SJCRH30 (cell line): Measurements from ENCODE around the gene VEGFC. TPM values are rescaled to one million over a fixed set of nuclear protein-coding genes. Genes with fewer than 3 reads are reported as not detected.
A peak's percentile ranks its signal among the peaks of the same experiment; 100 is the strongest.

Source experiments
- DNase-seq, 2 experiments: peaks; one replicate each; pipeline ENCODE4 v3.0.0-alpha.2; 2015 to 2020
- H3K27ac ChIP-seq: fragments of 250-450 bp; sonication (Bioruptor Pico); 2 replicates; pipeline ENCODE4 v1.5.1; 2020; ENCODE audit warnings: mild to moderate bottlenecking, moderate library complexity
- H3K27me3 ChIP-seq: fragments of 250-450 bp; sonication (Bioruptor Pico); 2 replicates; pipeline ENCODE4 v1.5.1; 2020; ENCODE audit warnings: mild to moderate bottlenecking, moderate library complexity
- H3K36me3 ChIP-seq: fragments of 250-450 bp; sonication (Bioruptor Pico); 2 replicates; pipeline ENCODE4 v1.5.1; 2020; ENCODE audit warnings: mild to moderate bottlenecking, moderate library complexity
- H3K4me1 ChIP-seq: fragments of 250-450 bp; sonication (Bioruptor Pico); 2 replicates; pipeline ENCODE4 v1.5.1; 2020; ENCODE audit warnings: mild to moderate bottlenecking, moderate library complexity
- H3K4me3 ChIP-seq: fragments of 250-450 bp; sonication (Bioruptor Pico); 2 replicates; pipeline ENCODE4 v1.5.1; 2020; ENCODE audit warnings: mild to moderate bottlenecking, moderate library complexity
- H3K9me3 ChIP-seq: fragments of 250-450 bp; sonication (Bioruptor Pico); replicated peaks from 2 replicates; pipeline ENCODE4 v1.5.1; 2020; ENCODE audit warnings: mild to moderate bottlenecking, moderate library complexity
- total RNA-seq: library from RNA; depleted of rRNA; stranded (reverse); fragments of >200 nt; shearing (Covaris generic); gene quantifications from 2 replicates; pipeline ENCODE4 v1.2.3, GENCODE V29; 2014

The VEGFC gene
- total RNA-seq, 1 experiment from 2014 or later, result 5.6 TPM

DNA sequence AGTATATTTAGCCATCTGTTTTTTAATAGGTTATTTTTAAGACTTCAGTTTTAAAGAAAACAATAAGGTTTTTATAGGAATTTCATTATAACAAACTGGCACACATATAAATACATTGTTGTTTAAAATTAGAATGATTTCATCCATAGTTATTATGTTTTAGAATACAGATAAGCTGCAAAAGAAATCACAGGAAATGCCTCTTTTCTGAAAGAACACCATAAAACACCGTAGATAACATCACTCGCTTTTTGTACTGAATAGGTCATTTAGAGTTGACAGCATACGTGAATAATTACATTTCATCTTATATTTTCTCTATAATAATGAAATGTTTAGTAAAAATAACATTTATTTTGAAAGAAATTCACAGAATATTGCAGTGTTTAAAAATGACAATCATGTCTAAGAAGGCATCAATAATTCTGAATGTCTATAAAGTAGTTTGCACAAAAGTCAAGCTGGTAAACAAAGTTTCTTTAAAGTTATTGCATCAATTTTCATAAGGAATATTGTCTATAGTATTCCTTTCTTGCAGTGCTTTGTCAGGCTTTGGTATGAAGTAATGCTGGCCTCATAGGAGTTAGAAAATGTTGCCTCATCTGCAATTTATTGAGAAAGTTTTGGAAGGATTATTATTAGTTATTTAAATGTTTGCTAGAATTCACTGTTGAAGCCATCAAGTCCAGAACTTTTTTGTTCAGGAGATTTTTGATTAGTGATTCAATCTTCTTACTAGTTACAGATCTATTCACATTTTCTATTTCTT lies 17.9 kb upstream of the VEGFC start:
- DNase-seq, result no peak
- no peaks in the 10 kb centered on the region for H3K9me3 ChIP-seq
- H3K27me3 ChIP-seq, result no peaks in the 10 kb centered on the region
- H3K27ac ChIP-seq, result no peak overlapping the region
- no peaks in the 10 kb centered on the region for H3K4me1 ChIP-seq
- no peak overlapping the region for H3K4me3 ChIP-seq
- no peaks in the 10 kb centered on the region for H3K36me3 ChIP-seq

- Histone ChIP-seq H3K4me1 (no peaks in the 10 kb centered on the region), H3K4me3 (no peak overlapping the region), H3K9me3 (no peaks in the 10 kb centered on the region), H3K27ac (no peak overlapping the region), H3K36me3 (no peaks in the 10 kb centered on the region), H3K27me3 (no peaks in the 10 kb centered on the region)
- no peak for DNase-seq
These were observed 14.2 kb upstream of the VEGFC start for GRCh38 chr4:176806778-176807375.

GRCh38 chr4:176805155-176805554 lies 12.4 kb upstream of the VEGFC start:
- DNase-seq, result no peak
- no peak overlapping the region for H3K27ac ChIP-seq
- H3K36me3 ChIP-seq, result no peaks in the 10 kb centered on the region
- no peaks in the 10 kb centered on the region for H3K4me1 ChIP-seq
- H3K4me3 ChIP-seq, result no peak overlapping the region
- H3K9me3 ChIP-seq, result no peaks in the 10 kb centered on the region
- no peaks in the 10 kb centered on the region for H3K27me3 ChIP-seq

DNA sequence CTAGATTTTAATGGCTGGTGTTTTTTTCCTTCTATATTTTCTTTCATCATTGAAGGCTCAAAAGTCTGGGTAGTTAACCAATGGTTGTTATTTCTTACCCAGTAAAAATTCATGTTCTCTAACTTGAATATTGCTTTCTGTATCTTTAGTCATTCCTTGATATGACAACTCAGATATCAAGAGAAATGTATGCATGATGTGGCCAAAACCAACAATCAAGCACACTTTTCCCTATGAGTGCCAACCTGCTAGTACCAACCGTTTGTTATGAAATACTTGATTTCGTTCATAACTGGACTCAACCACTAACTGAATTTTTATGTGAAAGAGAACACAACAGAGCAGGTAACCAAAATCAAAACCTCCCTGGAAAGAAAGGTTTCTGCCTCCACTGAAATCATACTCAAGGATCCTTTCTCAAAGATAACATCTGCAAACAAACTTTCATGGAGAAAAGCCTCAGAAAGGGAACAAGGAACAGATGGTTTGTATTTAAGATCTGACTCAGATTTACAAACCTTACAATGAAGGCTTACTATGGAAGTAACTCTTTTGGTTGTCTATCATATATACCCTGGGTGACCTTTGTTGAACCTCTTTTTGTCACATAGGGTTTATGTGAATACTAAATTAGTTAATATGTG lies 8.3 kb upstream of the VEGFC start:
- Histone ChIP-seq H3K9me3 (no peaks in the 10 kb centered on the region), H3K27ac (no peak overlapping the region), H3K4me1 (no peaks in the 10 kb centered on the region), H3K4me3 (no peak overlapping the region), H3K36me3 (no peaks in the 10 kb centered on the region), H3K27me3 (no peaks in the 10 kb centered on the region)
- no peak for DNase-seq

GRCh38 chr4:176799653-176800052 lies 6.9 kb upstream of the VEGFC start:
- H3K4me1 ChIP-seq, result no peaks in the 10 kb centered on the region
- H3K9me3 ChIP-seq, result no peaks in the 10 kb centered on the region
- no peaks in the 10 kb centered on the region for H3K27me3 ChIP-seq
- DNase-seq, result no peak
- no peak overlapping the region for H3K4me3 ChIP-seq
- H3K36me3 ChIP-seq, result no peaks in the 10 kb centered on the region
- no peak overlapping the region for H3K27ac ChIP-seq

GRCh38 chr4:176798540-176798939 lies 5.8 kb upstream of the VEGFC start:
- no peak overlapping the region for H3K4me3 ChIP-seq
- no peaks in the 10 kb centered on the region for H3K36me3 ChIP-seq
- H3K9me3 ChIP-seq, result no peaks in the 10 kb centered on the region
- DNase-seq, result no peak
- H3K4me1 ChIP-seq, result no peaks in the 10 kb centered on the region
- H3K27ac ChIP-seq, result no peak overlapping the region
- no peaks in the 10 kb centered on the region for H3K27me3 ChIP-seq

- Histone ChIP-seq H3K4me1 (no peaks in the 10 kb centered on the region), H3K4me3 (no peak overlapping the region), H3K9me3 (no peaks in the 10 kb centered on the region), H3K36me3 (no peaks in the 10 kb centered on the region), H3K27me3 (no peaks in the 10 kb centered on the region), H3K27ac (no peak overlapping the region)
- no peak for DNase-seq
These were observed 2.7 kb upstream of the VEGFC start for GRCh38 chr4:176795441-176795840.

DNA sequence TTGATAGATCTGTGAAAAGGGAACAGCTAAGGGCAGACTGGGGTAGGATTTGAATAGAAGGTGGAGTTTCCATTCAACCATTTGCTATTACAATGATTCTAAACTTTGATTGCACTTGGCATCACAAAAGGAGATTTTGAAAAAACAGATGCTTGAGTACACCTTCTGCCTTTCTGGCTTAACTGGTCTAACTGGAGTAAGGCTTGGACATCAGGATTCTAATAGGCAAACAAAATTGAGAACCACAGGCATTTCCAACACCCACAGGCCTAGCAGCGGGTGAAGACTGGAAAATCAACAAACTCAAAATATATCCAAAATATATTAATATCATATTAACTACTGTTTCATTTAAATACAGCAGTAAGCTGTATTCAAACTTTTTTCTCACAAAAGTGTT lies 1.9 kb upstream of the VEGFC start:
- DNase-seq, result no peak
- Histone ChIP-seq H3K4me3 (no peak overlapping the region), H3K36me3 (no peaks in the 10 kb centered on the region), H3K9me3 (no peaks in the 10 kb centered on the region), H3K27ac (no peak overlapping the region), H3K27me3 (no peaks in the 10 kb centered on the region), H3K4me1 (no peaks in the 10 kb centered on the region)

GRCh38 chr4:176794151-176794550 lies 1.4 kb upstream of the VEGFC start:
- Histone ChIP-seq H3K36me3 (no peaks in the 10 kb centered on the region), H3K4me3 (no peak overlapping the region), H3K4me1 (no peaks in the 10 kb centered on the region), H3K9me3 (no peaks in the 10 kb centered on the region), H3K27ac (no peak overlapping the region), H3K27me3 (no peaks in the 10 kb centered on the region)
- DNase-seq, result no peak

GRCh38 chr4:176793060-176793605 lies 411 bp upstream of the VEGFC start:
- Histone ChIP-seq H3K27ac (no peak overlapping the region), H3K4me3 (peak overlapping the region; percentile 79), H3K36me3 (no peaks in the 10 kb centered on the region), H3K27me3 (no peaks in the 10 kb centered on the region), H3K4me1 (no peaks in the 10 kb centered on the region), H3K9me3 (no peaks in the 10 kb centered on the region)
- DNase-seq, result no peak

GRCh38 chr4:176791591-176792325 lies 964 bp downstream of the VEGFC start:
- H3K27ac ChIP-seq, result peak overlapping the region; percentile 68
- H3K27me3 ChIP-seq, result no peaks in the 10 kb centered on the region
- no peaks in the 10 kb centered on the region for H3K4me1 ChIP-seq
- no peaks in the 10 kb centered on the region for H3K9me3 ChIP-seq
- H3K4me3 ChIP-seq, result peak overlapping the region; percentile 79
- DNase-seq, result peak; percentile 22 to 49
- no peaks in the 10 kb centered on the region for H3K36me3 ChIP-seq

DNA sequence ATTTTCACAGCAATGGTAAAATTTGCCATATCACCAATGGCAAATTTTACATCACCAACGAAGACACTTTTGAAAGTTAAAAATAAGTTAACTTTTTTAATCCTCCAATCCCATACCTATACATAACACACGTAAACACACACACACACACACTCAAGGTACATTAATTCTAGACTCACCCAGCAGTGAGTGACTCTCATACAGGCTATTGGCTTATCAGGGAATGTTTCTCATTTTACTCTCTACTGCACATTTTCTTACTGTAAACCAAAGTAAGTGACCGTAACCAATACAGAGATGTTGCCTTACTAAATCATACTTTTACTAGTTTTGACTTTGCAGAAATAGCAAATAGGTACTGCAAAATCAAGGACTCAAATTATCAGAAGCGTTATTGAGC lies 2.3 kb downstream of the VEGFC start:
- H3K9me3 ChIP-seq, result no peaks in the 10 kb centered on the region
- no peaks in the 10 kb centered on the region for H3K4me1 ChIP-seq
- H3K27me3 ChIP-seq, result no peaks in the 10 kb centered on the region
- H3K36me3 ChIP-seq, result no peaks in the 10 kb centered on the region
- H3K27ac ChIP-seq, result no peak overlapping the region
- H3K4me3 ChIP-seq, result peak overlapping the region; percentile 79
- DNase-seq, result no peak

- DNase-seq, result peak; percentile 13 to 61
- Histone ChIP-seq H3K36me3 (no peaks in the 10 kb centered on the region), H3K4me3 (no peak overlapping the region), H3K9me3 (no peaks in the 10 kb centered on the region), H3K27me3 (no peaks in the 10 kb centered on the region), H3K4me1 (no peaks in the 10 kb centered on the region), H3K27ac (no peak overlapping the region)
These were observed 2.8 kb downstream of the VEGFC start for GRCh38 chr4:176789955-176790354.

DNA sequence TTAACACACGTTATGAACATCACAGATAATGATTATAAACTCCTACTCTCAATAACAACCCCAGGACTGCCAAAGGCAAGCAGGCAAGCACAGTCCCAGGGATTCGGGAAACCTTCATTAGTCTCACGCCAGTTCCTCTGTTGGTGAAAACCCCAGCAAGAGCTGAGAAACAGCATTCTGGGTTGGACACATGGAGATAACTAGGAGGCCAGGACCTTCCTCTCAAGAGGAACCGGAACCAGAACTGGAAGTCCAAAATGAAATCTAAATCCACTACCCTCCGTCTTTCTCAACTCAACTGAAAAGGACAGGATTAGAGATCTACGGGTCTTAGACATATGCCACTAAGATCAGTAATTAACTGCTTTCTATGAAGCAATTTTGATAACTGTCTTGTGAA lies 3.8 kb downstream of the VEGFC start:
- no peak for DNase-seq
- Histone ChIP-seq H3K36me3 (no peaks in the 10 kb centered on the region), H3K27me3 (no peaks in the 10 kb centered on the region), H3K27ac (no peak overlapping the region), H3K4me3 (no peak overlapping the region), H3K9me3 (no peaks in the 10 kb centered on the region), H3K4me1 (no peaks in the 10 kb centered on the region)

DNA sequence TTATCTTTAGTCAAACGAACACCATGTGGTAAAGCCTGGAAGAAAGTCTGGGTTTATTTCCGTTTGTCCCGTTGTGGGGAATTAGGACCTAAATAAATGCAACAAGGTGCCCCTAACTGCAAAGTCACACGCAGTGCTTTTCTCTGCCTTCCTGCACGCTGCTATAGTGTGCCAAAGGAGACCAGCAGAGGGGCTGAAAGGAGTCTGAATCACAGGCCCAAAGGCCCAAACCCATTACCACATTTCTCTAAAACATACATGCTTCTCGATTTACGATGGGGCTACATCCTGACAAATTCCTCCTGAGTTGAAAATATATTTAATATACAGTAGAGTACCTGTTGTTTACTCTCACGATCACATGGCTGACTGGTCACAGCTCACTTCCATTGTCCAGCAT lies 4.5 kb downstream of the VEGFC start:
- H3K27me3 ChIP-seq, result no peaks in the 10 kb centered on the region
- DNase-seq, result no peak
- H3K4me3 ChIP-seq, result no peak overlapping the region
- H3K4me1 ChIP-seq, result no peaks in the 10 kb centered on the region
- H3K27ac ChIP-seq, result no peak overlapping the region
- H3K36me3 ChIP-seq, result no peaks in the 10 kb centered on the region
- H3K9me3 ChIP-seq, result no peaks in the 10 kb centered on the region
